NCI-H510A (cell line): ENCODE measurements around the gene WSB1.

Experiments used
- DNase-seq: peaks from one replicate; lab custom pipeline; 2025; lab: John Stamatoyannopoulos, UW

The WSB1 gene

DNA sequence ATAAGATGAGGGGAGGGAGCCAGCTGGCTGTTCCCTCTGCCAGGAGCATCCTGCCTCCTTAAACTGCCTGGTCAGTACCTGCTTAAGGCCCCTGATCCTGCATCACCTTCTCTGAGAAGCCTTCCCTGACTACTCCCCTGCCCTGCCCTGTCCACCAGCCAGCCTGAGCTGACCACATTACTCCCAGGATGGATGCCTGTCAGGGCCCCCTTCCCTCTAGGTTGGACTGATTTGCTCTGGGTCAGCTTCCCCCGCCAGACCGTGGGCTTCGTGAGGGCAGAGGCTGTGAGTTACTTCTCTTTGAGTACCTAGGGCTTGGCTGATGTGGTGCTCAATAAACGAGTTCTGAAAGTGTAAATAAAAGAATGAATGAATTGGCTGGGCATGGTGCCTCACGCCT lies 63.3 kb downstream of the WSB1 start:
- DNase-seq = no peak

DNA sequence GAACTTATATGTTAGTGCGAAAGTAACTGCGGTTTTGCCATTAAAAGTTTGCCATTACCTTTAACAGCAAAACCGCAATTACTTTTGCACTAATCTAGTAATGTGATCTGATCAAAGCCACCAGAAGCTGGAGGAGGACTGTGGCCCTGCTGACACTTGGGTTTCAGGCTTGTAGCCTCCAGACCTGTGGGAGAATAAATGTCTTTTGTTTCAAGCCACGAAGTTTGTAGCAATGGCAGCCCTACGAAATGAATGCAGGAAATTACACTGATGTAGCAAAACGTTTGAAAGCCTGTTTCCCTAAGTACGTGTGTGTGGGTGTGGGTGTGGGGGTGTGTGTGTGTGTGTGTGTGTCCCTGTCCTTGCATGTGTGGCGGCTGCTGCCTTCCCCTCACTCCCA lies 66.6 kb downstream of the WSB1 start:
- no peak for DNase-seq

DNA sequence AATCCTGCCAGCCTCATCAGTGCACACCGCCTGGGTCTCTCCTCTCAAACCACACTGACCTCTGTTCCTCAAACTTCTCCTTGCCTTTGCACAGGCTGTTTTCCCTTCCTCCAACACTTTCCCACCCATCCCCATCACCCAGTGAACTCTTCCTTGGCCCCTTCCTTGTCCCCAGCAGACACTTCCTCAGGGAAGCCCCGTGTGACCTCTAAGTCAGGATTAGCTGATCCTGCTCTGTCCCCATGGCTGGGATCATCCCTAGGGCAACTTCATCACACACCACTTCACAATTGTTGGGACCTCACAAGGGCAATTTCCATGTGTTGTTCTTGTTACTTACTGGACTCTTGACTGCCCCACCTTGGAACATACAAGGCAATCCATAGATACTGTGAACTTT lies 67.8 kb downstream of the WSB1 start:
- DNase-seq = no peak

DNA sequence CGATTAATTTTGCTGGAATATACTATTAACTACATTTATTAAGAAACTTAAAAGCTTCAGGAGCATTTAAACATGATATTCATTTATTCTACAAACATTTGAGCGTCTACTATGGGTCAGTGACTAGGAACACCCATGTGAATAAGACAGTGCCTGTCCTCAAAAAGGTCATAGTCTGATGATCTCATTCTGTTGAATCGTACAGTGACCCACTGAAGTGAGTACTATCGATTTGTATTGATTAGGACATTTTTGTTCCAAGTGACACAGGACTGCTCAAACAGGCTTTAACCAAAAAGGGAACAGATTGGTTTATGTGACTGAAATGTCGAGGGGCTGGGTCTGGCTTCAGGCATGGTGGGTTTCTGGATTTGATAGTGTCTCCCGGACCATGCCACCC lies 68.6 kb downstream of the WSB1 start:
- no peak for DNase-seq

DNA sequence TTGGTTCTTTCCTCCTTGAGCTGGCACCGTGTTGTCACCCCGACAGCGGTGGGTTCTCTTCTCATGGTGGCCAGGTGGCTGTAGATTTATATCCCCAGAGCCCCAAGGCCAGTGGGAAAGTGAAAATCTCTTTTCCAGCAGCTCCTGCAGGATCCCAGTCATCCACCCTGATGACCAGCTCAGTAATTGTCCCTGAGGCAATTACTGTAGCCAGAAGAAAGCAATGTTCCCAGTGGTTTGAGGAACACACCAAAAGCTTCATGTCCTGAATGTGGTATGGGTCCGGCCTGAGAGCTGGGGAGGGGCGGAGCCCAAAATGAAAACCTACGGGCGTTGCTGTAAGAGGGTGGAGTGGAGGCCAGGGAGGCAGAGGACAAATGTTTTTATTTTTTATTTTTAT lies 69.0 kb downstream of the WSB1 start:
- DNase-seq = no peak

DNA sequence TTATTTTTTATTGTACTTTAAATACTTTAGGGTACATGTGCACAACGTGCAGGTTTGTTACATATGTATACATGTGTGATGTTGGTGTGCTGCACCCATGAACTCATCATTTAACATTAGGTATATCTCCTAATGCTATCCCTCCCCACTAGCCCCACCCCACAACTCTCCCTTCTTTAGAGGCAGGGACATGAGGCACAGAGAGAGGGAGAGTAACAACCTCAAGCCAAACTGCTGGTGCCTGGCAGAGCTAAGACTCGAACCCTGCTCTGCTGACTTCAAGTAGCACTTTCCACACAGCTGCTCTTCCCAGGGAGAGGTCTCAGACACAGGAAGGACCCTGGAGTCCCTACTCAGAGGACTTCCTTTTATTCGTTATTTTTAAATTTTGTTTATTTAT lies 69.4 kb downstream of the WSB1 start:
- DNase-seq = no peak
